Measurements from ENCODE around the gene CBX4. TPM values are rescaled to one million over a fixed set of nuclear protein-coding genes. Genes with fewer than 3 reads are reported as not detected.

Gene CBX4
- total RNA-seq, 1 experiment from 2014 or later: 6.2 TPM

- no peak overlapping the region for H3K23ac ChIP-seq (ENCODE audit: insufficient read length, low read depth, low read length)
- H3K4me1 Mint-ChIP-seq: peaks cover 13 to 33% of the 10 kb centered on the region in 2 experiments
- H3K27me3 ChIP-seq (ENCODE audit: insufficient read depth, low read length): no peaks in the 10 kb centered on the region
Observed at GRCh38 chr17:79871131-79871530, 31.9 kb upstream of the CBX4 start.

More at GRCh38 chr17:79871131-79871530, 31.9 kb upstream of the CBX4 start:
- Histone ChIP-seq H3K14ac (ENCODE audit: insufficient read depth, low read length) (no peak overlapping the region), H3K23me2 (ENCODE audit: insufficient read length, low read depth, low read length, poor library complexity, severe bottlenecking) (no peaks in the 10 kb centered on the region), H3K79me2 (ENCODE audit: insufficient read depth, low read length) (no peaks in the 10 kb centered on the region), H2BK5ac (ENCODE audit: insufficient read length, low read length) (no peak overlapping the region), H4K8ac (replicated peaks; ENCODE audit: insufficient read length, low read depth, low read length) (no peak overlapping the region), H3K4me2 (ENCODE audit: insufficient read depth, insufficient read length, low read length) (no peak overlapping the region), H2BK12ac (ENCODE audit: insufficient read length, low read depth, low read length) (no peak overlapping the region), H2BK120ac (ENCODE audit: low read depth, low read length, poor library complexity, severe bottlenecking) (no peak overlapping the region), H4K20me1 (ENCODE audit: control insufficient read depth, insufficient read depth, insufficient read length) (no peaks in the 10 kb centered on the region), H2AK5ac (ENCODE audit: insufficient read length, low read length) (no peak overlapping the region), H2BK20ac (ENCODE audit: low read depth, low read length, poor library complexity, severe bottlenecking) (no peak overlapping the region), H3K27ac (ENCODE audit: insufficient read length, low read depth, low read length) (no peak overlapping the region), H3K79me1 (ENCODE audit: insufficient read depth, low read depth, low read length, poor library complexity, severe bottlenecking) (no peaks in the 10 kb centered on the region), H4K5ac (ENCODE audit: insufficient read length, low read depth, low read length) (no peak overlapping the region), H3K4me1 (ENCODE audit: insufficient read depth, low read length) (no peaks in the 10 kb centered on the region), H3K9ac (ENCODE audit: extremely low read depth, insufficient read length, low read length) (no peak overlapping the region), H4K91ac (ENCODE audit: insufficient read length, low read depth, low read length) (no peak overlapping the region), H3K18ac (ENCODE audit: insufficient read length, low read depth, low read length) (no peak overlapping the region), H2AFZ (ENCODE audit: low read length) (no peak overlapping the region), H3T11ph (ENCODE audit: low read length) (no peak overlapping the region), H3K56ac (ENCODE audit: insufficient read length, low read depth, low read length) (no peak overlapping the region), H3K9me3 (ENCODE audit: control insufficient read depth, low read depth, low read length) (no peaks in the 10 kb centered on the region), H2BK15ac (ENCODE audit: low read depth, low read length) (no peak overlapping the region), H3K4ac (ENCODE audit: low read depth, low read length) (no peak overlapping the region)
- Mint-ChIP-seq H3K36me3 (ENCODE audit: insufficient read depth in 1 of 3, low read depth in 3 of 3) (peaks cover 0 to under 1% (median 0%) of the 10 kb centered on the region in 3 experiments; a peak in 2 of 7 replicates), H3K4me3 (no peak overlapping the region), H3K27ac (no peak overlapping the region), H3K27me3 (ENCODE audit: low read depth) (peaks cover 15% of the 10 kb centered on the region), H3K9me3 (no peaks in the 10 kb centered on the region; a peak in 1 of 5 replicates)
- WGBS (ENCODE audit: extremely low coverage, insufficient read length, low lambda C conversion rate): no CpG with 5 or more reads among the region's 18 CpGs
- DNase-seq: no peak
- TF ChIP-seq, protein P1, sequence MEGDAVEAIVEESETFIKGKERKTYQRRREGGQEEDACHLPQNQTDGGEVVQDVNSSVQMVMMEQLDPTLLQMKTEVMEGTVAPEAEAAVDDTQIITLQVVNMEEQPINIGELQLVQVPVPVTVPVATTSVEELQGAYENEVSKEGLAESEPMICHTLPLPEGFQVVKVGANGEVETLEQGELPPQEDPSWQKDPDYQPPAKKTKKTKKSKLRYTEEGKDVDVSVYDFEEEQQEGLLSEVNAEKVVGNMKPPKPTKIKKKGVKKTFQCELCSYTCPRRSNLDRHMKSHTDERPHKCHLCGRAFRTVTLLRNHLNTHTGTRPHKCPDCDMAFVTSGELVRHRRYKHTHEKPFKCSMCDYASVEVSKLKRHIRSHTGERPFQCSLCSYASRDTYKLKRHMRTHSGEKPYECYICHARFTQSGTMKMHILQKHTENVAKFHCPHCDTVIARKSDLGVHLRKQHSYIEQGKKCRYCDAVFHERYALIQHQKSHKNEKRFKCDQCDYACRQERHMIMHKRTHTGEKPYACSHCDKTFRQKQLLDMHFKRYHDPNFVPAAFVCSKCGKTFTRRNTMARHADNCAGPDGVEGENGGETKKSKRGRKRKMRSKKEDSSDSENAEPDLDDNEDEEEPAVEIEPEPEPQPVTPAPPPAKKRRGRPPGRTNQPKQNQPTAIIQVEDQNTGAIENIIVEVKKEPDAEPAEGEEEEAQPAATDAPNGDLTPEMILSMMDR (conservative IDR thresholded peaks at IDR 0.05): no peak

Data from H9 (cell line).